Esophagus muscularis mucosa (tissue), 4 donors: ENCODE measurements around the gene TMEM207. TPM values are rescaled to one million over a fixed set of nuclear protein-coding genes. Genes with fewer than 3 reads are reported as not detected.

Source experiments
- DNase-seq: peaks from one replicate; pipeline ENCODE4 v3.0.0-alpha.2; 2017; ENCODE audit errors: extremely low spot score
- H3K27ac ChIP-seq, 4 donors: fragments of 200-600 bp; sonication (generic); replicated peaks in 1 of 4; 1 replicate in 3 of 4; 2 replicates in 1 of 4; pipeline ENCODE4 v1.5.1; 2016 to 2019; ENCODE audit warnings: mild to moderate bottlenecking in 1 of 4
- H3K27me3 ChIP-seq, 4 donors: fragments of 200-600 bp; sonication (generic); one replicate each; pipeline versions ENCODE4 v1.5.1 to v1.6.0; 2016 to 2019
- H3K36me3 ChIP-seq, 4 donors: fragments of 200-600 bp; sonication (generic); one replicate each; pipeline ENCODE4 v1.5.1; 2016 to 2019
- H3K4me1 ChIP-seq, 4 donors: fragments of 200-600 bp; sonication (generic); one replicate each; pipeline ENCODE4 v1.5.1; 2016 to 2019
- H3K4me3 ChIP-seq, 4 donors: fragments of 200-600 bp; sonication (generic); 1 replicate in 2 of 4; 2 replicates in 2 of 4; pipeline ENCODE4 v1.5.1; 2016 to 2019; ENCODE audit warnings: mild to moderate bottlenecking in 4 of 4, moderate library complexity in 1 of 4
- H3K9me3 ChIP-seq, 4 donors: fragments of 200-600 bp; sonication (generic); 1 replicate in 3 of 4; 2 replicates in 1 of 4; pipeline ENCODE4 v1.5.1; 2016 to 2019
- EP300 ChIP-seq: sonication (generic); formaldehyde crosslinking; IDR thresholded peaks from one replicate; pipeline ENCODE4 v1.6.1; 2017; ENCODE audit warnings: antibody characterized with exemption
- POLR2A ChIP-seq: fragments of 450-650 bp; IDR thresholded peaks from one replicate; pipeline ENCODE4 v1.6.1; 2017; ENCODE audit warnings: antibody characterized with exemption, moderate library complexity, mild to moderate bottlenecking, low read depth
- POLR2AphosphoS5 ChIP-seq, 2 donors: sonication (generic); formaldehyde crosslinking; IDR thresholded peaks; one replicate each; pipeline ENCODE4 v1.6.1; 2017; ENCODE audit warnings: antibody characterized with exemption in 2 of 2
- WGBS: methylation state at CpG from one replicate; pipeline ENCODE4 v1.1.5; 2018; 5-methylcytosine and 5-hydroxymethylcytosine counted together
- intact Hi-C: fragments of 100-400 bp; cut with DNase I; formaldehyde crosslinking; loops from one replicate; pipeline ENCODE4 v1.15.1; 2023
- total RNA-seq, 4 donors: library from RNA; depleted of rRNA; stranded (reverse); fragments of >200 nt; gene quantifications; one replicate each; pipeline versions ENCODE4 v1.1.0 to v1.2.1, GENCODE V29; 2016
- TF ChIP-seq, protein P1 (sequence below), 3 experiments: fragments of 200-600 bp in 2 of 3; fragments of 450-650 bp in 1 of 3; sonication (generic) in 2 of 3; IDR thresholded peaks; one replicate each; pipeline ENCODE4 v1.5.1; 2017 to 2019; ENCODE audit warnings: antibody characterized with exemption in 3 of 3, mild to moderate bottlenecking in 2 of 3, moderate library complexity in 1 of 3

TMEM207 gene
- total RNA-seq, 4 donors from 2014 or later = not detected

DNA sequence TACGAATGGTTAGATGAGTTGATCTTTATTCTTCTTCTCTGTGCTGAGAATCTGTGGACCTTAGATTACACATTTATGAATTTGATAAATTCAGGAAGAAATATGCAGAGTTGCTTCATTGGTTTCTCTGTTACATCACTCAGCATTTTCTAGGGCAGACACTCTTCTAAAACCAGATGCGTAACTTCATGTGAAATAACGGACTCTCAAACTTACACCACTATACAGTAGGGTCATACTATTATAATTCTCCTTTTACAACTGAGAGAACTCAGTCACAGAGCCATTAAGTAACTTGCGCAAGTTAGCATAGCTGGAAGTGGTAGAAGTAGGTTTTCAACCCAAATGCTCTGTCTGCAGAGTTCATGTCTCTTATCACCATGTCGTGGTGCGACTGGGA is 5.7 kb downstream of the TMEM207 start:
- H3K27ac ChIP-seq = no peak overlapping the region
- TF ChIP-seq, protein P1, sequence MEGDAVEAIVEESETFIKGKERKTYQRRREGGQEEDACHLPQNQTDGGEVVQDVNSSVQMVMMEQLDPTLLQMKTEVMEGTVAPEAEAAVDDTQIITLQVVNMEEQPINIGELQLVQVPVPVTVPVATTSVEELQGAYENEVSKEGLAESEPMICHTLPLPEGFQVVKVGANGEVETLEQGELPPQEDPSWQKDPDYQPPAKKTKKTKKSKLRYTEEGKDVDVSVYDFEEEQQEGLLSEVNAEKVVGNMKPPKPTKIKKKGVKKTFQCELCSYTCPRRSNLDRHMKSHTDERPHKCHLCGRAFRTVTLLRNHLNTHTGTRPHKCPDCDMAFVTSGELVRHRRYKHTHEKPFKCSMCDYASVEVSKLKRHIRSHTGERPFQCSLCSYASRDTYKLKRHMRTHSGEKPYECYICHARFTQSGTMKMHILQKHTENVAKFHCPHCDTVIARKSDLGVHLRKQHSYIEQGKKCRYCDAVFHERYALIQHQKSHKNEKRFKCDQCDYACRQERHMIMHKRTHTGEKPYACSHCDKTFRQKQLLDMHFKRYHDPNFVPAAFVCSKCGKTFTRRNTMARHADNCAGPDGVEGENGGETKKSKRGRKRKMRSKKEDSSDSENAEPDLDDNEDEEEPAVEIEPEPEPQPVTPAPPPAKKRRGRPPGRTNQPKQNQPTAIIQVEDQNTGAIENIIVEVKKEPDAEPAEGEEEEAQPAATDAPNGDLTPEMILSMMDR (IDR thresholded peaks at IDR 0.05) = no peak
- H3K9me3 ChIP-seq = no peaks in the 10 kb centered on the region
- 90% methylated on average over 6 of the region's 6 CpGs for WGBS
- no peaks in the 10 kb centered on the region for H3K4me1 ChIP-seq
- no peaks in the 10 kb centered on the region for H3K36me3 ChIP-seq
- no peak for DNase-seq
- no peak overlapping the region for H3K4me3 ChIP-seq
- H3K27me3 ChIP-seq = no peaks in the 10 kb centered on the region
- intact Hi-C loops = no loop called here

DNA sequence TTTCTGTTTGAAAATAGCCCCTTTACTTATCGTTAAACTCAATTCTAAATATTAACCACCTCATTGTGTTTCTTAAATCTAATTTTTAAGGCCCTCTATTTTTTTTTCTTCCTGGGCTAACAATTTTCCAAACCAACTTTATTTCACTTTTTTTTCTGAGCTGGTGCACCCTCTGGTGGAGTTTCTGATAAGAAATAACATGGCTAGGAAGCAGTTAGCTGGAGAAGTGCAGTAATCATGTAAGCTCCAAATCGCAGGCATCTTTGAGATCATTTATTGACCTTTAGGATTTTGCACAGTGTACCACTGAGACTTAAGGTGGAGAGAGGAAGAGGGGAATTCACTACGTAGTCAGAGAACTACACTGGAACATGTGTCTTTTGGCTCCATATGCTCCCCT is 6.4 kb downstream of the TMEM207 start:
- H3K9me3 ChIP-seq = no peaks in the 10 kb centered on the region
- no peak for DNase-seq
- no peak overlapping the region for H3K27ac ChIP-seq
- no peaks in the 10 kb centered on the region for H3K27me3 ChIP-seq
- intact Hi-C loops = no loop called here
- no peaks in the 10 kb centered on the region for H3K4me1 ChIP-seq
- no peaks in the 10 kb centered on the region for H3K36me3 ChIP-seq
- no peak overlapping the region for H3K4me3 ChIP-seq
- no peak for TF ChIP-seq POLR2AphosphoS5 (IDR thresholded peaks at IDR 0.05)
- TF ChIP-seq, protein P1 (IDR thresholded peaks at IDR 0.05) = no peak
- no peak for TF ChIP-seq POLR2A
- TF ChIP-seq EP300 = no peak
- WGBS = 71% methylated on average over 3 of the region's 3 CpGs

DNA sequence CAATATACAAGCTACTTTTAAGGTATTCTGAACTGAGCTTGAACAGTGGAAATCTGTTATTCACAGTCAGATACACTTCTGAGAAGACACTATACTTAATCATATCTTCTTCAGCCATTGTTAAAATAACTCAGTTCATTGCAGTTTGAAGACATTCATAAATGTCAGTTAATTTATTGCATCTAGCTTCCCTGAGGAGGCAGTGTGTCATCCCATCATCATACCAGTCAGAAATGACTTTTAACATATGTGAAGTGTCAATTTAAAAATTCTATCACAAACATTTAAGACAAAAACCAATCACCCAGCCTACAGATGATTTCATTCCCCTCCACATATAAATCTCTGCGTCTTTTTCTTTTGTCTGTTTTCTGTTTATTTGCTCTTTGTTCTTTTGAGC is 7.5 kb downstream of the TMEM207 start:
- WGBS = 92% methylated on average over 1 of the region's 1 CpG
- Histone ChIP-seq H3K27me3 (no peaks in the 10 kb centered on the region), H3K27ac (no peak overlapping the region), H3K4me3 (no peak overlapping the region), H3K36me3 (no peaks in the 10 kb centered on the region), H3K4me1 (no peaks in the 10 kb centered on the region), H3K9me3 (no peaks in the 10 kb centered on the region)
- TF ChIP-seq, protein P1 (IDR thresholded peaks at IDR 0.05) = no peak
- TF ChIP-seq POLR2A (no peak), EP300 (no peak), POLR2AphosphoS5 (IDR thresholded peaks at IDR 0.05) (no peak)
- no peak for DNase-seq
- intact Hi-C loops = no loop called here

DNA sequence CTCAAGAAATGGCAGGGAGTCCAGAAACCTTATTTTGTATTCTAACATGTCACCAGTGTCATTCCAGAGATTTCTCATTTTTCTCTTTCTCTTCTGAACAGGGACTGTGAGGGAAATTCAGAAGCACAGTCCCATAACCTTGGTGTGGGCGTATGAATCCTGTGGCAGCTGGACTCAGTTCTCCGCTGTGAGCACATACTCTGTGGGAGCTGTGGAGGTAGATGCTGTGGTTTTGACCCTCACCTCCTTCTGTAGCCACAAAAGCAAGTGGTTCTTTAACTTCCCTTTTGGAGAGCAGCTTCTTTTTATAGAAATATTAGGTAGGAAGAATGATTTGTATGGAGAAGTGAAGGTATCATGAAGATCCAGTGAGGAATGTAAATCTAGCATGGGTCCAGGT is 13.4 kb downstream of the TMEM207 start:
- Histone ChIP-seq H3K27ac (no peak overlapping the region), H3K9me3 (no peaks in the 10 kb centered on the region), H3K36me3 (no peaks in the 10 kb centered on the region), H3K4me3 (no peak overlapping the region), H3K4me1 (no peaks in the 10 kb centered on the region), H3K27me3 (no peaks in the 10 kb centered on the region)
- WGBS = 78% methylated on average over 2 of the region's 2 CpGs
- TF ChIP-seq POLR2AphosphoS5 (IDR thresholded peaks at IDR 0.05) (no peak), POLR2A (no peak), EP300 (no peak)
- TF ChIP-seq, protein P1 (IDR thresholded peaks at IDR 0.05) = no peak
- no peak for DNase-seq
- intact Hi-C loops = no loop called here

DNA sequence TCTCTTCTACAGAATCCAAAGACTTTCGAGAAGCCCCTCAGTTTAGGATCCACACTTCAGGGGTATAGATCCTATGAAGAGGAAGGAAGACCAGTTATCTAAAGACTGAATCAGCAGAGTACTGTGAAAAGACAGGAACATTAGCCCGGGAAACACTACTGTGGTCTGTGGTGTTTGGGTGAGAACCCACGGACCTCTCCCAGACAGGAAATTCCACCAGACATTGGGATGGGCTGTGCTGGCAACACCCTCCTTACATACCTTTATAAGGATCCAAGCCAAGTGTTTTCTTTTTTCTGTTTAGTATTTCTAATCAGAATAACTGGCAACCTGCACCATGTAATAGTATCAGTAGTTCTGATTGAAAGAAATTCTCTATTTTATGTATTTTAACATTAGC is 14.1 kb downstream of the TMEM207 start:
- intact Hi-C loops = no loop called here
- no peak overlapping the region for H3K4me3 ChIP-seq
- no peak overlapping the region for H3K27ac ChIP-seq
- no peaks in the 10 kb centered on the region for H3K4me1 ChIP-seq
- H3K36me3 ChIP-seq = no peaks in the 10 kb centered on the region
- no peak for DNase-seq
- H3K9me3 ChIP-seq = no peaks in the 10 kb centered on the region
- TF ChIP-seq POLR2AphosphoS5 (IDR thresholded peaks at IDR 0.05) = no peak
- no peak for TF ChIP-seq EP300
- no peak for TF ChIP-seq POLR2A
- TF ChIP-seq, protein P1 (IDR thresholded peaks at IDR 0.05) = no peak
- 72% methylated on average over 3 of the region's 3 CpGs for WGBS
- H3K27me3 ChIP-seq = no peaks in the 10 kb centered on the region
